GM12873 (cell line): ENCODE data around the gene OR11A1.

Experiments used
- CTCF ChIP-seq: IDR thresholded peaks from 2 replicates; pipeline ENCODE4 v1.5.1; 2012; ENCODE audit warnings: low read depth, mild to moderate bottlenecking, moderate library complexity, low read length, control low read depth; ENCODE audit not compliant: insufficient read depth; ENCODE audit errors: missing control alignments

Gene OR11A1

GRCh38 chr6:29456971-29457370 is at the start of gene OR11A1, which contains the start of gene OR2H1:
TSS of gene OR11A1 (minus strand) at chr6:29457071. CDS start at chr6:29427641, 29,430 bp downstream.
TSS of gene OR2H1 (plus strand) at chr6:29457155. CDS start at chr6:29461770, 4,615 bp downstream.
- TF ChIP-seq CTCF = no peak

- no peak for TF ChIP-seq CTCF
Measured at GRCh38 chr6:29506446-29507067, 49.7 kb upstream of the OR11A1 start.

GRCh38 chr6:29505808-29506207 is 48.9 kb upstream of the OR11A1 start:
- TF ChIP-seq CTCF = no peak

- no peak for TF ChIP-seq CTCF
Measured at GRCh38 chr6:29504961-29505360, 48.1 kb upstream of the OR11A1 start.

- no peak for TF ChIP-seq CTCF
Measured at GRCh38 chr6:29502597-29502996, 45.7 kb upstream of the OR11A1 start.

GRCh38 chr6:29502181-29502580 is 45.3 kb upstream of the OR11A1 start:
- no peak for TF ChIP-seq CTCF

- no peak for TF ChIP-seq CTCF
Measured at GRCh38 chr6:29501106-29501505, 44.2 kb upstream of the OR11A1 start.

- TF ChIP-seq CTCF = no peak
Measured at GRCh38 chr6:29500594-29500993, 43.7 kb upstream of the OR11A1 start.
